NCI-H2171 (cell line): Measurements from ENCODE around the gene MORF4L1.

Experiments used
- DNase-seq: peaks from one replicate; lab custom pipeline; 2025; lab: John Stamatoyannopoulos, UW

MORF4L1 gene

GRCh38 chr15:78946493-78946892 lies 73.8 kb downstream of the MORF4L1 start:
- DNase-seq: no peak

GRCh38 chr15:78947506-78947905 lies 74.8 kb downstream of the MORF4L1 start:
- no peak for DNase-seq
